Measurements from ENCODE around the gene STON2. TPM values are rescaled to one million over a fixed set of nuclear protein-coding genes. Genes with fewer than 3 reads are reported as not detected.

The STON2 gene
- total and polyA plus RNA-seq, 8 donors: 0.76 to 4.6 (median 1.8) TPM

DNA sequence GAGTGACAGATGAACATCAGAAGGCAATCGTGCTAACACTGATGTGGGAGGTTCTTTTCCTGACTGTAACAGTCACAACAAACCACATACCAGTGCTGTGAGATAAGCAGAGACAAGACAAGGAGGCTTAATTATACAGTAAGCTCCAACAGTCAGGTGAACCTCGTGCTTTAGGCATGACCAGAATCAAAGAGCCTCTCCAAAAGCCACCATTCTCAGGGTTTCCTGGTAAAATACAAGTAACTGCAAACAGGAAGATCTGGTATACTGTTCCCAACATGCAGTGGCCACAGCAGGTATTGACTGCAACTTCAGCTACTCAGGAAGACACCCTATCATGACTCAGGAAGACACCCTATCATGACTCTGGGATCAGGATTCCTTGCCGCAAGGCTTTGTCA is 132.1 kb downstream of the STON2 start:
- Histone ChIP-seq H3K4me1 (no peaks in the 10 kb centered on the region), H3K9me3 (no peaks in the 10 kb centered on the region), H3K36me3 (no peaks in the 10 kb centered on the region), H3K27ac (no peak overlapping the region), H3K4me3 (no peak overlapping the region), H3K27me3 (no peaks in the 10 kb centered on the region)
- no peak for FAIRE-seq
- intact Hi-C loops (cut with DNase I): no loop called here
- WGBS, 2 donors: 52 to 61% methylated on average over 3 of the region's 3 CpGs
- TF ChIP-seq, protein P1, sequence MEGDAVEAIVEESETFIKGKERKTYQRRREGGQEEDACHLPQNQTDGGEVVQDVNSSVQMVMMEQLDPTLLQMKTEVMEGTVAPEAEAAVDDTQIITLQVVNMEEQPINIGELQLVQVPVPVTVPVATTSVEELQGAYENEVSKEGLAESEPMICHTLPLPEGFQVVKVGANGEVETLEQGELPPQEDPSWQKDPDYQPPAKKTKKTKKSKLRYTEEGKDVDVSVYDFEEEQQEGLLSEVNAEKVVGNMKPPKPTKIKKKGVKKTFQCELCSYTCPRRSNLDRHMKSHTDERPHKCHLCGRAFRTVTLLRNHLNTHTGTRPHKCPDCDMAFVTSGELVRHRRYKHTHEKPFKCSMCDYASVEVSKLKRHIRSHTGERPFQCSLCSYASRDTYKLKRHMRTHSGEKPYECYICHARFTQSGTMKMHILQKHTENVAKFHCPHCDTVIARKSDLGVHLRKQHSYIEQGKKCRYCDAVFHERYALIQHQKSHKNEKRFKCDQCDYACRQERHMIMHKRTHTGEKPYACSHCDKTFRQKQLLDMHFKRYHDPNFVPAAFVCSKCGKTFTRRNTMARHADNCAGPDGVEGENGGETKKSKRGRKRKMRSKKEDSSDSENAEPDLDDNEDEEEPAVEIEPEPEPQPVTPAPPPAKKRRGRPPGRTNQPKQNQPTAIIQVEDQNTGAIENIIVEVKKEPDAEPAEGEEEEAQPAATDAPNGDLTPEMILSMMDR (IDR thresholded peaks at IDR 0.05): no peak
- ATAC-seq: no peak
- no peak for DNase-seq

DNA sequence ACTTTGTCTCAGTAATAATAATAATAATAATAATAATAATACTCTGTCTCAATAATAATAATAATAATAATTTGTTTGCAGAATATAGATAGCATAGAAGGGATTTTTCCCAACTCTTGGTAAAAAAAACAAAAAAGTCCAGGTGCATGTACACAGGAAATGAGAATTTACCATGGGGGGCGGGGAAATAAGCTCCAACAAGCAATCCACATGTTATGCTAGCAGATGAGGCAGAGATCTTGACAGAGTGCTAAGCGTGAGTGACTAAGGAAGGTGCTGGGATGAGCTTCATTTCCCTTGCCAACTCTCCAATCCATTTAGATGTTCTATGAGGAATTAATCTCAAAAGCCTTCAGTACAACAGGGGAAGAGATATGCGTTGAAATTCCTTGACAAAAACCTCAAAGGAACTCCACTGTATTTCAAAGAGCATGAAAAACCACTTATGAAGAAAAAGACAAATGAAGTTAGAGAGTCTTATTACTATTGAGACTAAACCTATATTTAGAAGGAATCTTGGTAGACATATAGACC is 134.4 kb downstream of the STON2 start:
- H3K36me3 ChIP-seq: no peaks in the 10 kb centered on the region
- intact Hi-C loops (cut with DNase I): loop anchor here in 1 of 3 donors (2.0 kb wide), 1 partner anchor 189 kb away; no protein-coding TSS in a partner anchor
- no peak for ATAC-seq
- DNase-seq: no peak
- H3K4me3 ChIP-seq: no peak overlapping the region
- no peaks in the 10 kb centered on the region for H3K4me1 ChIP-seq
- H3K27ac ChIP-seq: no peak overlapping the region
- FAIRE-seq: no peak
- no peaks in the 10 kb centered on the region for H3K27me3 ChIP-seq
- H3K9me3 ChIP-seq: no peaks in the 10 kb centered on the region
- WGBS, 2 donors: 77 to 84% methylated on average over 3 of the region's 3 CpGs
- TF ChIP-seq, protein P1 (IDR thresholded peaks at IDR 0.05): no peak

DNA sequence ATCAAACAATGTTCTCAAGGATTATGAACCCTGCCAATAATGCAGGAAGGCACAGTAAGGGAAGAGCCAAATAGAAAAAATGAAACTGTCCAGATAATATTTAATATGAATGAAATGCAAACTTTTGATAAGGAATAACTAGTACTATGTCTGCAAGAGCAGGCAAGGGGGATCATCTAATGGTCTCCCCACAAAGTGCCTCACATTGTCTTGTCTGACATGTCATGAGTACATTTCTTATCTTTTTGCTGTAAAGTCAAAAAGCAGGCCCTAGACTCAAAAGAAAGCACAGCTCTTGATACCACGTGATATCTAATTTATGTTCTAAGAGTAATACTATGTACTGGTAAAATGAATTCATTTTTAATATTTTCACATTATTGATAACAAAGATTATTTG is 135.5 kb downstream of the STON2 start:
- H3K4me3 ChIP-seq: no peak overlapping the region
- WGBS, 2 donors: 80 to 85% methylated on average over 1 of the region's 1 CpG
- H3K27ac ChIP-seq: no peak overlapping the region
- H3K4me1 ChIP-seq: no peaks in the 10 kb centered on the region
- no peaks in the 10 kb centered on the region for H3K9me3 ChIP-seq
- FAIRE-seq (no peak), DNase-seq (no peak), ATAC-seq (no peak)
- H3K27me3 ChIP-seq: no peaks in the 10 kb centered on the region
- TF ChIP-seq, protein P1 (IDR thresholded peaks at IDR 0.05): no peak
- H3K36me3 ChIP-seq: no peaks in the 10 kb centered on the region
- intact Hi-C loops (cut with DNase I): no loop called here

DNA sequence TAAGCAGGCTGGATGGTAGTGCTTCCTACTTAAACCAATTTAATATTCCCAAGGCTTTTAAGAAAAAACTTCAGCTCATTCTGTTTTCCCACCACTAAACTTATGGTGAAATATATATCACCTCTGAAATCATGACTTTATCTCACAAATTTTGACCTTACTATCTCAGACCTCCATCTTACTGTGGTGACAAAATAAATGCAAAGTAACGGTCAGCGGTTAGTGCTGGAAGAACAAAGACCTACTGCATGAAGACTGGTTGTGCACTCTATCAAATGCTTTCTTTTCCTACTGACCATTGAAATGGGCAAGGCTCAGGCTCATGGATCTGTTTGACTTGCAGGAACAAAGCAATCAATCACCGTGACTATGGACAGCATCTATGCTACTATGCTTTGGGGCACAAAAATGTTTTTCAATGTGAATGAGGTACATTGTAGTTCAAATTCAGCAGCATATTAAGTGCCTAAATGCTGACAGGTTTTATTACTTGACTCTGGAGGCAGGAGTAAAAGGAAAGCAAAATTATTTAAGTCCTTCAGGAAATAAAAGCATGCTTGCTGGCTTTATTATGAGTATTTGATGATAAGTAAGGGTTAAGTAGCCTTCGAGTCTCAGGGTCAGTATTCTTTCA is 136.2 kb downstream of the STON2 start:
- TF ChIP-seq, protein P1 (IDR thresholded peaks at IDR 0.05): no peak
- H3K4me3 ChIP-seq: no peak overlapping the region
- no peak for ATAC-seq
- WGBS, 2 donors: 63 to 67% methylated on average over 4 of the region's 4 CpGs
- no peak overlapping the region for H3K27ac ChIP-seq
- FAIRE-seq: no peak
- H3K36me3 ChIP-seq: no peaks in the 10 kb centered on the region
- H3K4me1 ChIP-seq: no peaks in the 10 kb centered on the region
- H3K27me3 ChIP-seq: no peaks in the 10 kb centered on the region
- intact Hi-C loops (cut with DNase I): no loop called here
- H3K9me3 ChIP-seq: no peaks in the 10 kb centered on the region
- no peak for DNase-seq

DNA sequence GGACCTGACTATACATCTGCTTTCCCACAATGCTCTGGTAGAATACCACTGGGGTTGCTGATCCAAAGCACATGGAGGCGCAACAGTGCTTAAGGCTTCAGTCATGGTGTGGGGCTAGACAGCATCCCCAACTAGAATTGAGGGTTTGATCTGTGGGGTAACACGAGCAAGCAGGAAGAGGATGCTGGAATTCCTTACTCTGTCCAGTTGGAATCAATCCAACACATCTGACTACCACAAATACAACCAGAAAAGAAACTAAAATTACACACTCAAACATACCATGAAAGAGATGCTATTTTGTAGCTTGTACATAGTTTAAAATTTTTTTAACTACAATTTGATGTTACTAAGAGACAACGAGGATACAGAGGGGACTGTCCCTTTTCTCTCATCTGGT is 138.9 kb downstream of the STON2 start:
- no peak overlapping the region for H3K27ac ChIP-seq
- DNase-seq (no peak), ATAC-seq (no peak), FAIRE-seq (no peak)
- H3K36me3 ChIP-seq: no peaks in the 10 kb centered on the region
- no peaks in the 10 kb centered on the region for H3K4me1 ChIP-seq
- H3K27me3 ChIP-seq: no peaks in the 10 kb centered on the region
- 72 to 82% methylated on average over 3 of the region's 3 CpGs for WGBS, 2 donors
- TF ChIP-seq, protein P1 (IDR thresholded peaks at IDR 0.05): no peak
- intact Hi-C loops (cut with DNase I): no loop called here
- no peaks in the 10 kb centered on the region for H3K9me3 ChIP-seq
- H3K4me3 ChIP-seq: no peak overlapping the region
